AG10803 (cell line): ENCODE measurements around the gene TBX18.

Experiments
- DNase-seq: peaks from one replicate; pipeline ENCODE4 v3.0.0; 2010; ENCODE audit warnings: low read depth
- H3K4me3 ChIP-seq: 2 replicates; pipeline ENCODE4 v1.5.1; 2011; ENCODE audit warnings: mild to moderate bottlenecking, low read length, control low read depth
- TF ChIP-seq, protein P1 (sequence below): conservative IDR thresholded peaks from 2 replicates; pipeline ENCODE4 v1.5.1; 2011; ENCODE audit warnings: mild to moderate bottlenecking, low read length, control low read depth, inconsistent platforms

Gene TBX18

GRCh38 chr6:84798257-84798656 is 33.9 kb upstream of the TBX18 start:
- DNase-seq = no peak
- H3K4me3 ChIP-seq = no peak overlapping the region
- TF ChIP-seq, protein P1, sequence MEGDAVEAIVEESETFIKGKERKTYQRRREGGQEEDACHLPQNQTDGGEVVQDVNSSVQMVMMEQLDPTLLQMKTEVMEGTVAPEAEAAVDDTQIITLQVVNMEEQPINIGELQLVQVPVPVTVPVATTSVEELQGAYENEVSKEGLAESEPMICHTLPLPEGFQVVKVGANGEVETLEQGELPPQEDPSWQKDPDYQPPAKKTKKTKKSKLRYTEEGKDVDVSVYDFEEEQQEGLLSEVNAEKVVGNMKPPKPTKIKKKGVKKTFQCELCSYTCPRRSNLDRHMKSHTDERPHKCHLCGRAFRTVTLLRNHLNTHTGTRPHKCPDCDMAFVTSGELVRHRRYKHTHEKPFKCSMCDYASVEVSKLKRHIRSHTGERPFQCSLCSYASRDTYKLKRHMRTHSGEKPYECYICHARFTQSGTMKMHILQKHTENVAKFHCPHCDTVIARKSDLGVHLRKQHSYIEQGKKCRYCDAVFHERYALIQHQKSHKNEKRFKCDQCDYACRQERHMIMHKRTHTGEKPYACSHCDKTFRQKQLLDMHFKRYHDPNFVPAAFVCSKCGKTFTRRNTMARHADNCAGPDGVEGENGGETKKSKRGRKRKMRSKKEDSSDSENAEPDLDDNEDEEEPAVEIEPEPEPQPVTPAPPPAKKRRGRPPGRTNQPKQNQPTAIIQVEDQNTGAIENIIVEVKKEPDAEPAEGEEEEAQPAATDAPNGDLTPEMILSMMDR = no peak

DNA sequence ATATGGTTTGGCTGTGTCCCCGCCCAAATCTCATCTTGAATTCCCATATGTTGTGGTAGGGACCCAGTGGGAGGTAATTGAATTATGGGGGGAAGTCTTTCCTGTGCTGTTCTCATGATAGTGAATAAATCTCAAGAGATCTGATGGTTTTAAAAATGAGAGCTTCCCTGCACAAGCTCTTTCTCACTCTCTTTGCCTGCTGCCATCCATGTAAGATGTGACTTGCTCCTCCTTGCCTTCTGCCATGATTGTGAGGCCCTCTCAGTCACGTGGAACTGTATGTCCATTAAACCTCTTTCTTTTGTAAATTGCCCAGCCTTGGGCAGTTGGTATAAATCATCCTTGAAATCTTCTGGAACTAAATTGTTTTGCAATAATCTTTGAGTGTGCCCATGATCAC is 31.9 kb upstream of the TBX18 start:
- H3K4me3 ChIP-seq = no peak overlapping the region
- TF ChIP-seq, protein P1 = no peak
- no peak for DNase-seq

- no peak overlapping the region for H3K4me3 ChIP-seq
- DNase-seq = no peak
These were observed 27.5 kb upstream of the TBX18 start for GRCh38 chr6:84791927-84792326.

GRCh38 chr6:84791233-84791632 is 26.8 kb upstream of the TBX18 start:
- peak; percentile 15 for DNase-seq

More at GRCh38 chr6:84791927-84792326, 27.5 kb upstream of the TBX18 start:
- TF ChIP-seq, protein P1 = no peak

DNA sequence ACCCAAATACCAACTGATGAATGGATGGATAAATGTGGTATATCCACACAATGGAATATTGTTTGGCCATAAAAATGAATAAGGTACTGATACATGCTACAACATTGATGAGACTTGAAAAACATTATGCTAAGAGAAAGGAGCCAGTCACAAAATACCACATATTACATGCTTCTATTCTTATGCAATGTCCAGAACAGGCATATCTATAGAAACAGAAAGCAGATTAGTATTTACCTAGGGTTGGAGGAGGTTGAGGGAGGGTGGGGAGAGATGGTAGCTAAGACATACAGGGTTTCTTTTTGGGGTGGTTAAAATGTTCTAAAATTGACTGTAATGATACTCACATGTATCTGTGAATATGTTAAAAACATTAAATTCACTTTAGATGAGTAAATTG is 24.8 kb upstream of the TBX18 start:
- no peak overlapping the region for H3K4me3 ChIP-seq
- TF ChIP-seq, protein P1 = no peak
- no peak for DNase-seq

More at GRCh38 chr6:84791233-84791632, 26.8 kb upstream of the TBX18 start:
- no peak overlapping the region for H3K4me3 ChIP-seq
- TF ChIP-seq, protein P1 = no peak

DNA sequence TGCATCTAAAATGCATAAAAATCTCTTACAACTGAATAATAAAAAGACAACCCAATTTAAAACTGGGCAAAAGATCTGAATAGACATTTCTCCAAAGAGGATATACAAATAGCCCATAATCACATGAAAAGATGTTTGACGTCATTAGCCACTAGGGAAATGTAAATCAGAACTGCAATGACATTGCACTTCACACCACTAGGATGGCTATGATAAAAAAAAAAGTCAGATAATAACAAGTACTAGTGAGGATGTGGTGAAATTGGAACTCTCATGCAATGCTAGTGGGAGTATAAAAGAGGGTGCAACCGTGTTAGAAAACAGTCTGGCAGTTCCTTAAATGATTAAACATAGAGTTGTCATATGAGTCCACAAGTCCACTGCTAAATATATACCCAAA is 24.3 kb upstream of the TBX18 start:
- TF ChIP-seq, protein P1 = no peak
- H3K4me3 ChIP-seq = no peak overlapping the region
- no peak for DNase-seq

- TF ChIP-seq, protein P1 = no peak
- H3K4me3 ChIP-seq = no peak overlapping the region
- peak; percentile 57 for DNase-seq
These were observed 21.3 kb upstream of the TBX18 start for GRCh38 chr6:84785671-84786070.
